ENCODE results near the gene IQCF6.
A peak's percentile ranks its signal among the peaks of the same experiment; 100 is the strongest.
"Not testable (repeated sequence)": the region's sequence is repeated elsewhere in the genome, so short reads cannot be mapped to it uniquely, and the experiment has no call there.

IQCF6 gene

GRCh38 chr3:51779137-51779536 lies at the start of gene IQCF6:
TSS of gene IQCF6 (minus strand) at chr3:51779237. CDS start at chr3:51779224, 13 bp downstream.
- no peak for DNase-seq

GRCh38 chr3:51828297-51828696 lies 49.3 kb upstream of the IQCF6 start:
- DNase-seq: no peak

GRCh38 chr3:51819709-51820406 lies 40.8 kb upstream of the IQCF6 start:
- DNase-seq: no peak

GRCh38 chr3:51819151-51819550 lies 40.1 kb upstream of the IQCF6 start:
- no peak for DNase-seq

GRCh38 chr3:51817375-51817774 lies 38.3 kb upstream of the IQCF6 start:
- no peak for DNase-seq

GRCh38 chr3:51816723-51817122 lies 37.7 kb upstream of the IQCF6 start:
- no peak for DNase-seq

- no peak for DNase-seq
Measured at GRCh38 chr3:51815614-51816013, 36.6 kb upstream of the IQCF6 start.

GRCh38 chr3:51814034-51814433 lies 35.0 kb upstream of the IQCF6 start:
- DNase-seq: no peak

GRCh38 chr3:51813539-51813938 lies 34.5 kb upstream of the IQCF6 start:
- no peak for DNase-seq

- no peak for DNase-seq
Measured at GRCh38 chr3:51808934-51809333, 29.9 kb upstream of the IQCF6 start.

- no peak for DNase-seq
Measured at GRCh38 chr3:51802106-51802703, 23.2 kb upstream of the IQCF6 start.

GRCh38 chr3:51800750-51801125 lies 21.7 kb upstream of the IQCF6 start:
- DNase-seq: no peak

- peak; percentile 31 for DNase-seq
Measured at GRCh38 chr3:51799879-51800749, 21.1 kb upstream of the IQCF6 start.

GRCh38 chr3:51798411-51798963 lies 19.4 kb upstream of the IQCF6 start:
- DNase-seq: no peak

- DNase-seq: no peak
Measured at GRCh38 chr3:51796854-51797253, 17.8 kb upstream of the IQCF6 start.

GRCh38 chr3:51794206-51794605 lies 15.2 kb upstream of the IQCF6 start:
- no peak for DNase-seq

- DNase-seq: no peak
Measured at GRCh38 chr3:51792206-51792605, 13.2 kb upstream of the IQCF6 start.

GRCh38 chr3:51789437-51789836 lies 10.4 kb upstream of the IQCF6 start:
- no peak for DNase-seq

GRCh38 chr3:51787576-51787975 lies 8.5 kb upstream of the IQCF6 start:
- DNase-seq: not testable (repeated sequence)

- DNase-seq: no peak
Measured at GRCh38 chr3:51786267-51786666, 7.2 kb upstream of the IQCF6 start.

GRCh38 chr3:51778554-51778953 lies 483 bp downstream of the IQCF6 start:
- DNase-seq: no peak

GRCh38 chr3:51777985-51778384 lies 1.1 kb downstream of the IQCF6 start:
- DNase-seq: no peak

- DNase-seq: no peak
Measured at GRCh38 chr3:51773529-51774056, 5.4 kb downstream of the IQCF6 start.

Data from GF-D8 (cell line).